Hematopoietic multipotent progenitor cell treated with erythropoietin and hydrocortisone succinate and interleukin-3 and kit ligand, for 4 days (in vitro differentiated cells): ENCODE data around the gene GABRR3.

Experiments
- DNase-seq: peaks from one replicate; pipeline ENCODE4 v3.0.0-alpha.2; 2015

GABRR3 gene

DNA sequence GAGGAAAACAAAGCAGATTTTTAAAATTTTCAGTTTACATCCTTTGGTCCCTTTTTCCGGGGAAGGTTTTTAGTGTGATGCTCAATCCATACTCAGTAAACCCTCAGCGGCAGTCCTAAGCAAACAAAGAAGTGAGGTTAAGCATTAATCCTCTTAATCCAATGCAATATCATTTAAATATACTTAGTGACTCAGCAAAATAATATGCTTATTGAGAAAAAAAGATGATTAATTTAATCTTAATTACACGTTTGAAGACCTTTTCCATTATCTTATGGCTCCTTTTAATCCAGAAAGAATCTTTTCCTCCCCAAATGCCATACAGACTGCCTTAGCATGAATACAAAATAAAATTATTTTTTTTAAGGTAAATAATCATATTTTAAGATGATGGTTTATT is at the start of gene GABRR3:
GABRR3 (minus strand) TSS at position 108 of the 400 bp plus-strand sequence. CDS start 328 bp downstream, outside the sequence.
- DNase-seq = no peak

DNA sequence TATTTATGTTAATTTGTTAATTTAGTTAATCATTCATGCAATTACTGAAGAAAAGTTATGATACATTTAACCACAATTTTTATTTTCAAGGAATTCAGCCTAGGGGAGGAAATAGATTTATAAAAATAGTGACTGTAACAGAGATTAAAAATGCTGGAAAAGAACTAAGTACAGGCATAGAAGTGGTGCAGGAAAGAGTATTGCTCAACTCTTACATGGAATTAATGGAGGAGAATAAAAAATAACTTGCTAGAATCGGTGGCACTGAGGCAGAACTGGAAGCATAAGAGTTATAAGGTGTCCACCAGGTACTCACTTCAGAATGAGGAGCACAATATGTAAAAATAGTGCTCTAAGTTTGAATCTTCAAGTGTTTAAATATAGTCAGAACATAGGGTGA is 38.4 kb upstream of the GABRR3 start:
- DNase-seq = no peak

DNA sequence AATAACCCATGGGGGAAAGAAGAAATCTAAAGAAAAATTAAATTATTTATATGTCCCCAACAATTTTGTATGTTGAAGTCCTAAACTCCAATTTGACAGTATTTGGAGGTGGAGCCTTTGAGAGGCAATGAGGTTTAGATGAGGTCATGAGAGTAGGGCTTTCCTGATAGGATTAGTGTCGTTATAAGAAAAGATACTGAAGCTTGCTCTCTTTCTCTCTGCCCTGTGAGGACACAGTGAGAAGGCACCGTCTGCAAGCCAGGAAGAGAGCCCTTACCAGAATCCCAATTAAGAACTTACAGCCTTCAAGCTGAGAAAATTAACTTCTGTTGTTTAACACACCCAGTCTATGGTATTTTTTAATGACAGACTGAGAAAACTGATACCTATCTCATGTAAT is 35.7 kb upstream of the GABRR3 start:
- no peak for DNase-seq

- DNase-seq = no peak
Measured at GRCh38 chr3:98068824-98069223, 33.7 kb upstream of the GABRR3 start.

DNA sequence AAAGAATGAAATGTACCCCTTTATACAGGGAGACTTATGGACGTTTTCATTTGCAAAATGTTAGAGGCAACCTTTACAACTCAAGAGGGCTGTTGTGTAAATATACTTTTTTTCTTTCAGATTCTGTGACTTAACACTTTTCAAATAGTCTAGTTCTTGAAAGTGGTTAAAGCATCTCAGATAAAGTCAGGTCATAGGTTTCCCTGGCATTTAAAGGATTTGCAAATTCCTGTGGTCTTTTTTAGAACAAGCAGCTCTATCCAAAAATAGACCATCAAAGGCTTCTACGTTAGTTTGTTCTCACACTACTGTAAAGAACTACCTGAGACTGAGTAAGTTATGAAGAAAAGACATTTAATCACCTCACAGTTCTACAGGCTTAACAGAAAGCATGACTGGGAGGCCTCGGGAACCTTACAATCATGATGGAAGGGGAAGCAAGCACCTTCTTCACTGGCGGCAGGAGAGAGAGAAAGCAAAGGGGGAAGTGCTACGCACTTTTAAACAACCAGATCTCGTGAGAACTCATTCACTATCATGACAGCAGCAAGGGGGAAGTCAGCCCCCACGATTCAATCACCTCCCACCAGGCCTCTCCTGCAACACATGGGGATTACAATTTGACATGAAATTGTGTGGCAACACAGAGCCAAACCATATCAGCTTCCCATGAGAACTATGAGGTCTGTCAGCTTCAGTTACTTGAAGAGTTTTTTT is 23.3 kb upstream of the GABRR3 start:
- DNase-seq = peak; percentile 37

GRCh38 chr3:98057631-98058030 is 22.5 kb upstream of the GABRR3 start:
- no peak for DNase-seq

DNA sequence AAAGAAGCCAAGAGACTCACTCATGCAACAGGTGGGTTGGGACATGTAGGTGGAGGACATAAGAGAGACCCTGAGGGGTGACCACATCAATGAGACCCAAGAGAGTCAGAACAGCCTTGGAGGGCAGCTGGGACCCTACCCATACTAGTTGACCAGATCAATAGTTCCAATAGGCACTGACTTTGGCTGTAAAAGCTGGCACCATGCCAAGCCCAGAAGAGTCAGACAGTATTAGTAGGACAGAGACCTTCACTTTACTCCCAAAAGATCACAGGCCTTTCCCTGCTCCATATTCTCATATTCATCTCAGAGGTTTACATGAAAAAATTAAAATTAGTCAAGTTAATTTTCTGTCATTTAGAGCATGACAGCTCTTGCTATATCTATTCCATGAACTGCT is 20.9 kb upstream of the GABRR3 start:
- DNase-seq = no peak

GRCh38 chr3:98049271-98049670 is 14.2 kb upstream of the GABRR3 start:
- no peak for DNase-seq

GRCh38 chr3:98048586-98048985 is 13.5 kb upstream of the GABRR3 start:
- peak; percentile 57 for DNase-seq

DNA sequence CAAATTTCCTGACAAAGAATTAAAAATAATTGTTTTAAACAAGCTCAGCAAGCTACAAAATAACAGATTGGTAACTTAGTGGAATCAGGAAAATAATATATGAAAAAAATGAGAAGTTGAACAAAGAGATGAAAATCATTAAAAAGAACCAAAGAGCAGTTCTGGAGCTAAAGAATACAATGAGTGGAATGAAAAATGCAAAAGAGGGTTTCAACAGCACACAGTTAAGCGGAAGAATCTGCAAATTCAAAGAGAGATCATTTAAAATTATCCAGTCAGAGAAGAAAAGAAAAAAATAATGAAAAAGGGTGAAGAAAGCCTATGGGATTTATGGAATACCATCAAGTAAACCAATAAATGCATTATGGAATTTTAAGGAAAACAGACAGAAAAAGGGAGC is 6.2 kb upstream of the GABRR3 start:
- DNase-seq = no peak

GRCh38 chr3:98039322-98040024 is 4.4 kb upstream of the GABRR3 start:
- peak; percentile 89 for DNase-seq

- no peak for DNase-seq
Measured at GRCh38 chr3:98038876-98039275, 3.8 kb upstream of the GABRR3 start.

GRCh38 chr3:98038286-98038685 is 3.2 kb upstream of the GABRR3 start:
- DNase-seq = no peak

DNA sequence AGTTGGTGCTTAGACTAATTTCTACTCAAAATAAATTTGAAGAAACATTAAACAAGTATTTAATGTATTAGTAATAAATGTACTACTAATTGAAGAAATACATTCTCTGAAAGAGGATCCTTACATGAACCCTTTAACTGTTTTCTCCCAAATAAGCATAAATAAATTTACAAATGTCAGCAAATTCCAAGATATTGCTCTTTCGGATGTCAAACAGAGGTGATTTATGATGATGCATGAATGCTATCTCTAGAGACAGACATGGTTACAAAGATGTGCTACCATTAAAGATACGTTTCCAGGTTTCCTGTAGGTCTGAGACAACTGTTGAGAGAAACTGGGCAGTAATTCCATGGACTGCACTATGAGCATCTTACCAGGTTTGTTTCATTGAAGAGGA is 629 bp downstream of the GABRR3 start:
- no peak for DNase-seq

DNA sequence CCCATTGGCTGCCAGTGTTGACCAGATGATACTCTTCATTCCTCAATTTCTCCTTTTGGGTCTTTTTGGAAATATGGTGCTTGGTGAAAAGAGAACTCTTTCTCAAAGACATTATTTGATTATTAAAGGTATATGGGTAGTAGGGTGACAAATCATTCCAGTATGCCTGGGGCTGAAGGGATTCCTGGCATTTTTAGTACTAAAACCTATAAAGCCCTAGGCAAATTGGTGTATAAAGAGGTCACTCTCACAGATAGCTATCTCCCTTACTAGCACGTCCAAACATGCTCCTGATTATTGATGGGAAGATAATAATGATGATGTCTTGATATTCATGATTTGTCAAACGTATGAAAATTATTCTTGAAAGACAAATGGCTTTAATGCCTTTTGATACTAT is 1.1 kb downstream of the GABRR3 start:
- DNase-seq = no peak

GRCh38 chr3:98032904-98033303 is 2.2 kb downstream of the GABRR3 start:
- DNase-seq = no peak

DNA sequence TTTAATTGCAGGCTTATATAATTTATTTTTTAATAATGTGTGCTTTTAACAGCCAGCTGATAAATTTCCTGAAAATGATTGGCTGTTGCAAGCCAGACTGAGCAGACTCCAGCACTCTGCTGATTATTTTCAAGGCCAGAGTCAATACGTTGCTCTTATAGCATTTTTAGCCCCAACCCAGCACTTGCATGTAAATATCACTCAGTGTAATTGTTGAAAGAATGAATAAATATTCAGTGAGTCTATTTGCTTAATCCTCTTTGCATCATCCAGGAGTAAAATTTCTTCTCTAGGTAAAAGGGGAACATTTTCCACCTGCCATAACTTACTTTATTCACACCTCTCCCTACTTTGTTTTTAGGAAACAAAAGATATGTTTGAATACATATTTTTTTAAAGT is 2.9 kb downstream of the GABRR3 start:
- DNase-seq = no peak

- no peak for DNase-seq
Measured at GRCh38 chr3:98029083-98029482, 6.0 kb downstream of the GABRR3 start.

- no peak for DNase-seq
Measured at GRCh38 chr3:98027085-98027446, 8.0 kb downstream of the GABRR3 start.

DNA sequence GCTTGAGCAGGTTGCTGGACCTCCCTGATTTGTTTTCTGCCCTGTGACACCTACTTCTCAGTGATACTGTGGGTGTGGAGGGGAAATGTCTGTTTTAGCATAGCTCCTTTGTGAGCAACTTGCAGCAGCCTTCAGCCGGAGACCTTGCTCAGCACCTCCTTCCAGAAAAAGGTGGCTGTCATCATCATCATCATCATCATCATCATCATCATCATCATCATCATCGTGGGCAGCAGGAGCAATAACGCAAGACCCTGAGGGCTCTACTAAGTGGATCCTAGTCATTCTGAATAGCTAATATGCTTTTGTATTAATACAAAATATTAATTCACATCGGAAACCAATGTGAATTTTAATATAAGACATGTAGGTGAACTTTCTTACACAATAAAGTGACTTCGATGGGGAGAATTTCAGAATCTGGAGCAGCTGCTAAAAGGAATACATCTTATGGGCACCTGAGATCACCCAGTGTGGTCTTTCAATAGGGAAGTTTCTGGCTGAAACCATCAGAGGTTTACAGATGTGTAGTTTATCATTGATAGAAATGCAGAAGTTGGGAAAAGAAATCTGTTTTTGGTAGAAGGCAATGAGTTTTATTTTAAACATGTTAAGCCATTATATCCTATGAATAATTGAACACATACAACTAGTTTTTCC is 8.6 kb downstream of the GABRR3 start:
- no peak for DNase-seq

DNA sequence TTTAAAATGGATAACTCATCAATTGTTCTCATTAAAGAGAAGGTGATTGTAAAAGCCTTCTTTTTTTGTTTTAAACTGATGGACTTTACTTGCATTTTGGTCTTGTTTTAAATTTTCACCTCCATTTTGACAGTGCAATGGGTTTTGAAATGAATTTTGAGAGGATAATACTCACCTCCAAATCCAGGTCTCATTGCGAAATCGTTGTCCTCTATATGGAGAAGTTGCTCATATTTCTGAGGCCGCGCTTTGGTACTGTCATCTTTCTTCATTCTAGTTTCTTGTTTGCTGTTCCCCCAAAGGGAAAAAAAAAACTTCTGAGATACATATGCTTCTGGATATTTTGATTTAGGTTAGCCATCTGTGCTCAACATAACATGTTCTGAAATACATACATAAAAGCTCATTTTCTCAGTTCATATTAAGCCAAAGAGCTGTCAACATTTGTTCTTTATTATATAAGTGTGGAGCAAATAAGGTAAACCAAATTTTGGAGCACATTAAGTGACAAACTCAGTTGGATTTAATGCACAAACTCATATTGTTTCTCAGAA is 9.6 kb downstream of the GABRR3 start:
- DNase-seq = no peak

DNA sequence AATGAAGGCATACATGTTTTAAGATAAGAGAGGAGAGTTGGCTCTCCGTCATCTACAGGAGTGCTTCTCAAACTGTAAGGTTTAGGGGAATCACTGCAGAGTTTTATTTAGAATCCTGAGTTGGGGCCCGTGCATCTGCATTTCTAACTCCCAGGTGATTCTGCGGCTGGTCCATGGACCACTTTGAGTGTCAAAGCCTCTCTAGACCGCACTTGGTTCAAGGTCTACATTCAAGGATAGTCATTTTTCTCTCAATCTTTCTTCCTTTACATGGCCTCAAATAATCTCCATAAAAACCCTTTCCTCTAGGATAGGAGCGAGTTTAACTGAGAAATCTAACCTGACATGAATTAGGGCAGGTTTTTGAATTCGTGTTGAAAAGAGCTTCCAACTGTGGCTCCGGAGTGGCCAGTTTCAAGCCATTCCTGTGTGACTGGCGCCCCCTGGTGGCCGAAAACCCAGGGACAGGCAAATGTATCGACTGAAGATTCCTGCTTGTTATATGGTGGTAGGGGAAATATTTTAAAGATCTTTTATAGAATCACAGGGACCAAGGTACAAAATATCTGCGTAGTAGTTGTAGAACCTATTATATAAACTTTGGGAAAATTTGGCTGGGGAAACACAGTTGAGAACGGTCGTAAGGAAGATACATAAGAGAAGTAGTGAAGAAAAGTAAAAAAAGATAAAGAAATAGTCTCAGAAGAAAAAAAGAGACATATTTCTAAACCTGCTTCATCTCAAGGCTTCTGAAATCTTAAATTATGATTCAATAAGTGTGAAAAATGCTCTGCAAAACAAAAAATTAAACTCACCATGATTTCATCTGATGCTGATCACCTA is 11.9 kb downstream of the GABRR3 start:
- DNase-seq = peak; percentile 86
